ENCODE results near the gene TMED7. TPM values are rescaled to one million over a fixed set of nuclear protein-coding genes. Genes with fewer than 3 reads are reported as not detected.

Gene TMED7
- total RNA-seq, 2 experiments from 2014 or later, result 39.9 to 44.6 TPM

GRCh38 chr5:115641948-115642347 is 16.1 kb upstream of the TMED7 start:
- H3K27ac Mint-ChIP-seq, result no peak overlapping the region
- intact Hi-C loops (cut with micrococcal nuclease), result no loop called here
- no peak for DNase-seq
- ATAC-seq, result no peak
- CTCF ChIA-PET, result interaction anchor here (1.2 to 2.5 kb wide), 2 partner anchors 136 to 192 kb away, joined by 3 to 7 read pairs; no protein-coding TSS in a partner anchor
- H3K36me3 Mint-ChIP-seq (ENCODE audit: low read depth), result no peaks in the 10 kb centered on the region
- peaks cover 29% of the 10 kb centered on the region for H3K27me3 Mint-ChIP-seq
- H3K4me3 Mint-ChIP-seq, result no peak overlapping the region
- POLR2A ChIA-PET, result no interaction called here
- no peaks in the 10 kb centered on the region for H3K9me3 Mint-ChIP-seq
- H3K4me1 Mint-ChIP-seq (ENCODE audit: low read depth), result peaks cover 17% of the 10 kb centered on the region
- no peak for TF ChIP-seq CTCF (IDR thresholded peaks at IDR 0.05)

GRCh38 chr5:115640274-115640673 is 14.4 kb upstream of the TMED7 start:
- Mint-ChIP-seq H3K4me3 (no peak overlapping the region), H3K27ac (no peak overlapping the region), H3K9me3 (no peaks in the 10 kb centered on the region), H3K36me3 (ENCODE audit: low read depth) (no peaks in the 10 kb centered on the region), H3K27me3 (peaks cover 33% of the 10 kb centered on the region), H3K4me1 (ENCODE audit: low read depth) (peaks cover 32% of the 10 kb centered on the region)
- no peak for ATAC-seq
- intact Hi-C loops (cut with micrococcal nuclease), result no loop called here
- TF ChIP-seq CTCF (IDR thresholded peaks at IDR 0.05), result no peak
- DNase-seq, result no peak
- CTCF ChIA-PET, result interaction anchor here (1.0 to 1.7 kb wide), 2 partner anchors 198 to 428 kb away, joined by 3 read pairs; no protein-coding TSS in a partner anchor
- POLR2A ChIA-PET, result interaction anchor here (0.7 kb wide), 1 partner anchor 195 kb away, joined by 3 read pairs; no protein-coding TSS in a partner anchor

- CTCF ChIA-PET, result interaction anchor here (1.7 kb wide), 1 partner anchor 199 kb away, joined by 3 read pairs; no protein-coding TSS in a partner anchor
- POLR2A ChIA-PET, result no interaction called here
- no peak overlapping the region for H3K27ac Mint-ChIP-seq
- ATAC-seq (no peak), DNase-seq (no peak)
- H3K27me3 Mint-ChIP-seq, result peaks cover 28% of the 10 kb centered on the region
- no peaks in the 10 kb centered on the region for H3K36me3 Mint-ChIP-seq (ENCODE audit: low read depth)
- H3K4me3 Mint-ChIP-seq, result no peak overlapping the region
- peaks cover 38% of the 10 kb centered on the region for H3K4me1 Mint-ChIP-seq (ENCODE audit: low read depth)
- TF ChIP-seq CTCF (IDR thresholded peaks at IDR 0.05), result no peak
- no peaks in the 10 kb centered on the region for H3K9me3 Mint-ChIP-seq
- intact Hi-C loops (cut with micrococcal nuclease), result no loop called here
Measured at GRCh38 chr5:115639377-115639776, 13.5 kb upstream of the TMED7 start.

GRCh38 chr5:115637507-115637906 is 11.7 kb upstream of the TMED7 start:
- TF ChIP-seq CTCF (IDR thresholded peaks at IDR 0.05), result no peak
- POLR2A ChIA-PET, result no interaction called here
- CTCF ChIA-PET, result interaction anchor here (0.7 to 1.1 kb wide), 3 partner anchors 13 to 198 kb away, joined by 3 read pairs; no protein-coding TSS in a partner anchor
- intact Hi-C loops (cut with micrococcal nuclease), result no loop called here
- H3K4me3 Mint-ChIP-seq, result no peak overlapping the region
- no peak overlapping the region for H3K27ac Mint-ChIP-seq
- DNase-seq (no peak), ATAC-seq (no peak)
- H3K4me1 Mint-ChIP-seq (ENCODE audit: low read depth), result peaks cover 45% of the 10 kb centered on the region
- peaks cover 23% of the 10 kb centered on the region for H3K27me3 Mint-ChIP-seq
- H3K36me3 Mint-ChIP-seq (ENCODE audit: low read depth), result no peaks in the 10 kb centered on the region
- H3K9me3 Mint-ChIP-seq, result no peaks in the 10 kb centered on the region

GRCh38 chr5:115636008-115636407 is 10.2 kb upstream of the TMED7 start:
- Mint-ChIP-seq H3K36me3 (ENCODE audit: low read depth) (no peaks in the 10 kb centered on the region), H3K9me3 (no peaks in the 10 kb centered on the region), H3K4me1 (ENCODE audit: low read depth) (peaks cover 45% of the 10 kb centered on the region), H3K27ac (no peak overlapping the region), H3K27me3 (peaks cover 24% of the 10 kb centered on the region), H3K4me3 (no peak overlapping the region)
- no peak for ATAC-seq
- ChIA-PET POLR2A (interaction anchor here (0.9 kb wide), 1 partner anchor 448 kb away, joined by 4 read pairs; no protein-coding TSS in a partner anchor), CTCF (interaction anchor here (0.8 to 3.7 kb wide), 13 partner anchors 10 to 440 kb away, joined by 3 to 15 read pairs (median 5); partner anchors contain the start of gene TMED7)
- no peak for TF ChIP-seq CTCF (IDR thresholded peaks at IDR 0.05)
- no peak for DNase-seq
- intact Hi-C loops (cut with micrococcal nuclease), result no loop called here

All from activated CD8-positive, alpha-beta T cell treated with anti-CD3 and anti-CD28 coated beads for 36 hours (primary cell).